ENCODE measurements around the gene LGI2.

DNA sequence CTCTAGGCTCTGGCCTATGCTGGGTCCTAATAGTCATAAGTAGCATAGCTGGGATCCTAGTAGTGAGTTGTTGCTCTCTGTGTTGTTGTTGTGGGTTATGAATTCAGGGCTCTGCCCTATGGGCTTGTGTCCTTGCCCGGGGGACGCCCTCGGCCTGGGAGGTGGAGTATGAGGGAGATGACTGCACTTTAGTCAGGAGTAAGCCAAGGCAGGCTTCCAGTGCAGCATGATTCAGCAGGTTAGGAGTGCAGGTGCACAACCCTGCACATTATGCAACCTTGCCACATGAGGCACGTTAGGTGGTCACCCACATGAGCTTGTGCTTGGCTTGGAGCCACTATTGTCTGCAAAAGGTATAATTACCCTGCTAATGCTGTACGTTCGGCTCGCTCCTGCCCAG lies 59.6 kb downstream of the LGI2 start:
- TF ChIP-seq POLR2AphosphoS5 (IDR thresholded peaks at IDR 0.05; ENCODE audit: low read depth) (no peak), EZH2 (IDR thresholded peaks at IDR 0.05; ENCODE audit: low read depth, unreplicated experiment) (no peak), NANOG (IDR thresholded peaks at IDR 0.05; ENCODE audit: borderline replicate concordance) (no peak), ZNF114 (CRISPR knock-in tag; IDR thresholded peaks at IDR 0.05) (no peak), EZH2phosphoT487 (IDR thresholded peaks at IDR 0.05; ENCODE audit: unreplicated experiment) (no peak), JUNB (IDR thresholded peaks at IDR 0.05; ENCODE audit: unreplicated experiment) (no peak), CREB1 (CRISPR knock-in tag; IDR thresholded peaks at IDR 0.05; ENCODE audit: low read depth) (no peak), STAT1 (IDR thresholded peaks at IDR 0.05; ENCODE audit: unreplicated experiment) (no peak)
- TF ChIP-seq, protein P1, sequence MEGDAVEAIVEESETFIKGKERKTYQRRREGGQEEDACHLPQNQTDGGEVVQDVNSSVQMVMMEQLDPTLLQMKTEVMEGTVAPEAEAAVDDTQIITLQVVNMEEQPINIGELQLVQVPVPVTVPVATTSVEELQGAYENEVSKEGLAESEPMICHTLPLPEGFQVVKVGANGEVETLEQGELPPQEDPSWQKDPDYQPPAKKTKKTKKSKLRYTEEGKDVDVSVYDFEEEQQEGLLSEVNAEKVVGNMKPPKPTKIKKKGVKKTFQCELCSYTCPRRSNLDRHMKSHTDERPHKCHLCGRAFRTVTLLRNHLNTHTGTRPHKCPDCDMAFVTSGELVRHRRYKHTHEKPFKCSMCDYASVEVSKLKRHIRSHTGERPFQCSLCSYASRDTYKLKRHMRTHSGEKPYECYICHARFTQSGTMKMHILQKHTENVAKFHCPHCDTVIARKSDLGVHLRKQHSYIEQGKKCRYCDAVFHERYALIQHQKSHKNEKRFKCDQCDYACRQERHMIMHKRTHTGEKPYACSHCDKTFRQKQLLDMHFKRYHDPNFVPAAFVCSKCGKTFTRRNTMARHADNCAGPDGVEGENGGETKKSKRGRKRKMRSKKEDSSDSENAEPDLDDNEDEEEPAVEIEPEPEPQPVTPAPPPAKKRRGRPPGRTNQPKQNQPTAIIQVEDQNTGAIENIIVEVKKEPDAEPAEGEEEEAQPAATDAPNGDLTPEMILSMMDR (conservative IDR thresholded peaks at IDR 0.05; ENCODE audit: low read depth in 2 of 2), result no peak
- TF ChIP-seq, protein P2, sequence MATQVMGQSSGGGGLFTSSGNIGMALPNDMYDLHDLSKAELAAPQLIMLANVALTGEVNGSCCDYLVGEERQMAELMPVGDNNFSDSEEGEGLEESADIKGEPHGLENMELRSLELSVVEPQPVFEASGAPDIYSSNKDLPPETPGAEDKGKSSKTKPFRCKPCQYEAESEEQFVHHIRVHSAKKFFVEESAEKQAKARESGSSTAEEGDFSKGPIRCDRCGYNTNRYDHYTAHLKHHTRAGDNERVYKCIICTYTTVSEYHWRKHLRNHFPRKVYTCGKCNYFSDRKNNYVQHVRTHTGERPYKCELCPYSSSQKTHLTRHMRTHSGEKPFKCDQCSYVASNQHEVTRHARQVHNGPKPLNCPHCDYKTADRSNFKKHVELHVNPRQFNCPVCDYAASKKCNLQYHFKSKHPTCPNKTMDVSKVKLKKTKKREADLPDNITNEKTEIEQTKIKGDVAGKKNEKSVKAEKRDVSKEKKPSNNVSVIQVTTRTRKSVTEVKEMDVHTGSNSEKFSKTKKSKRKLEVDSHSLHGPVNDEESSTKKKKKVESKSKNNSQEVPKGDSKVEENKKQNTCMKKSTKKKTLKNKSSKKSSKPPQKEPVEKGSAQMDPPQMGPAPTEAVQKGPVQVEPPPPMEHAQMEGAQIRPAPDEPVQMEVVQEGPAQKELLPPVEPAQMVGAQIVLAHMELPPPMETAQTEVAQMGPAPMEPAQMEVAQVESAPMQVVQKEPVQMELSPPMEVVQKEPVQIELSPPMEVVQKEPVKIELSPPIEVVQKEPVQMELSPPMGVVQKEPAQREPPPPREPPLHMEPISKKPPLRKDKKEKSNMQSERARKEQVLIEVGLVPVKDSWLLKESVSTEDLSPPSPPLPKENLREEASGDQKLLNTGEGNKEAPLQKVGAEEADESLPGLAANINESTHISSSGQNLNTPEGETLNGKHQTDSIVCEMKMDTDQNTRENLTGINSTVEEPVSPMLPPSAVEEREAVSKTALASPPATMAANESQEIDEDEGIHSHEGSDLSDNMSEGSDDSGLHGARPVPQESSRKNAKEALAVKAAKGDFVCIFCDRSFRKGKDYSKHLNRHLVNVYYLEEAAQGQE (IDR thresholded peaks at IDR 0.05; ENCODE audit: unreplicated experiment), result no peak
